HFF-Myc (cell line): ENCODE data around the gene CBLN3.
"Not testable (repeated sequence)": the region's sequence is repeated elsewhere in the genome, so short reads cannot be mapped to it uniquely, and the experiment has no call there.

Experiments
- DNase-seq: peaks from one replicate; pipeline ENCODE4 v3.0.0-alpha.2; 2011; ENCODE audit warnings: low read depth; ENCODE audit errors: extremely low read depth
- H3K4me3 ChIP-seq: replicated peaks from 2 replicates; pipeline ENCODE4 v1.5.1; 2011; ENCODE audit warnings: low read depth, mild to moderate bottlenecking, control low read depth, low read length
- TF ChIP-seq, protein P1 (sequence below): IDR thresholded peaks from 2 replicates; pipeline ENCODE4 v1.5.1; 2012; ENCODE audit warnings: mild to moderate bottlenecking, low read depth, low read length, control low read depth; ENCODE audit errors: missing control alignments

Gene CBLN3

GRCh38 chr14:24463017-24463883, 33.8 kb upstream of the CBLN3 start:
- TF ChIP-seq, protein P1, sequence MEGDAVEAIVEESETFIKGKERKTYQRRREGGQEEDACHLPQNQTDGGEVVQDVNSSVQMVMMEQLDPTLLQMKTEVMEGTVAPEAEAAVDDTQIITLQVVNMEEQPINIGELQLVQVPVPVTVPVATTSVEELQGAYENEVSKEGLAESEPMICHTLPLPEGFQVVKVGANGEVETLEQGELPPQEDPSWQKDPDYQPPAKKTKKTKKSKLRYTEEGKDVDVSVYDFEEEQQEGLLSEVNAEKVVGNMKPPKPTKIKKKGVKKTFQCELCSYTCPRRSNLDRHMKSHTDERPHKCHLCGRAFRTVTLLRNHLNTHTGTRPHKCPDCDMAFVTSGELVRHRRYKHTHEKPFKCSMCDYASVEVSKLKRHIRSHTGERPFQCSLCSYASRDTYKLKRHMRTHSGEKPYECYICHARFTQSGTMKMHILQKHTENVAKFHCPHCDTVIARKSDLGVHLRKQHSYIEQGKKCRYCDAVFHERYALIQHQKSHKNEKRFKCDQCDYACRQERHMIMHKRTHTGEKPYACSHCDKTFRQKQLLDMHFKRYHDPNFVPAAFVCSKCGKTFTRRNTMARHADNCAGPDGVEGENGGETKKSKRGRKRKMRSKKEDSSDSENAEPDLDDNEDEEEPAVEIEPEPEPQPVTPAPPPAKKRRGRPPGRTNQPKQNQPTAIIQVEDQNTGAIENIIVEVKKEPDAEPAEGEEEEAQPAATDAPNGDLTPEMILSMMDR = no peak
- no peak for DNase-seq
- no peak overlapping the region for H3K4me3 ChIP-seq

GRCh38 chr14:24461336-24461735, 31.9 kb upstream of the CBLN3 start:
- no peak for DNase-seq
- no peak overlapping the region for H3K4me3 ChIP-seq
- TF ChIP-seq, protein P1 = no peak

GRCh38 chr14:24459331-24459730, 29.9 kb upstream of the CBLN3 start:
- H3K4me3 ChIP-seq = no peak overlapping the region
- DNase-seq = no peak
- TF ChIP-seq, protein P1 = no peak

DNA sequence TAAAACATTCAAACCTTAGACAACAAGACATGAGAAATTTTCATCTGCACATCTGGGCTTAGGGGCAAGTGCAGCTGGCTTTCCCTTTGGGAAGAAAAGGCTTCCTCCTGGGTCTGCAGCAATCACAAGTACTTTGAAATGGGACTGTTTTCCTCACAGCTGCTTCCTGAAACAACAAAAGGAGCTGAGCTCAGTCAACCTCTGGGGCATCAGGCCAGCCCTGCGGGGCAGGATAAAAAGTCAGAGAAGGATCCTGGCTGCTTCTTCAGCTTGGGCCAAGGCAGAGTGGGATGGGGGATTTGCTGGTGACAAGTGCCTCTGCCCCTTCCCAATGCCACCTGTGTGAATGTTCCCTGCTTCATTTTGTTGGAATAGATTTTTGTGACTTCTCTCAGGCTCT, 29.3 kb upstream of the CBLN3 start:
- H3K4me3 ChIP-seq = no peak overlapping the region
- TF ChIP-seq, protein P1 = no peak
- no peak for DNase-seq

DNA sequence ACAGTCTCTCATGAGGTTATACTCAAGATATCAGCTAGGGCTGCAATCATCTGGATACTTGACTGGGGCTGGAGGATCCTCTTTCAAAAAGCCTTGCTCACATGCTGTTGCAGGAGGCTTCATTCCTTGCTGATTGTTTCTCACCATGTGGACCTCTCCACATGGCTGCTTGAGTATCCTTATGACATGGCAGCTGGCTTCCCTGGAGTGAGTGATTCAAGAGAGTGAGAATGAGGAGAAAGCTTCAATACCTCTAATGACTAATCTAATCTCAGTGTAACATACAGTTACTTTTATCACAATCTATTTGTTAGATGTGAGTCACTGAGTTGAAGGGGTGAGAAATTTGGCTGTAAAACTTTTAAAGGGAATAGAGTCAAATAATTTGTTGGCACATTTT, 27.5 kb upstream of the CBLN3 start:
- TF ChIP-seq, protein P1 = no peak
- no peak overlapping the region for H3K4me3 ChIP-seq
- no peak for DNase-seq

- not testable (repeated sequence) for H3K4me3 ChIP-seq, DNase-seq
Observed at GRCh38 chr14:24450828-24451227, 21.4 kb upstream of the CBLN3 start.

DNA sequence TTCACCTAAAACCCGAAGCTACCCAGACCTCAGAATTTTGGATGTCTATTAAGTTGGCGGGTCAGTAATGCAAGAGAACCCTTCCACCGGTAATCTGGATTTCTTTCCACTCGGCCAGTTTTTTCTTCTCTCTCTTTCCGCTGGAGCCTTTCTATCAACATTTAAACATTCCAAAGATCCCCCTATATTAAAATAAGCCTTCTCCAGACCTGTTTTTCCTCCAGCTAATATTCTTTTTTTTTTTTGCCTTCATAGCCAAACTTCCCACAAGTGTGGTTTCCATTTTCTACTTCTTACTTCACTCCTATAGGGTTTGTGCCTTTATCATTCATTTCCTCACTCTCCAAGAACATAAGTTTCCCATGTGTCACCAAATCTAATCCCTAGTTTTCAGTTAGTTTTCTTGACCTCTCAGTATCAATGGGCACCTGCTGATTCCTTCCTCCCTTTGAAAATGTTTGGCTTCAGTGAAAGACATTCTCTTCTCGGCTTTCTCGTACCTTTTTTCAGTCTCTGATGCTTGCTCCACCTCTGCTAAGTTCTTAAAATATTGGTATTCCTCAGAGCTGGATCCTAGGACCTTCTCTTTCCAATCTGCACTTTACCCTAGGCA, 13.7 kb upstream of the CBLN3 start:
- TF ChIP-seq, protein P1 = no peak
- no peak for DNase-seq

More for the DNA sequence above, 13.7 kb upstream of the CBLN3 start:
- peak overlapping the region; percentile 58 for H3K4me3 ChIP-seq
